ENCODE data around the gene PPP1R13L.

DNA sequence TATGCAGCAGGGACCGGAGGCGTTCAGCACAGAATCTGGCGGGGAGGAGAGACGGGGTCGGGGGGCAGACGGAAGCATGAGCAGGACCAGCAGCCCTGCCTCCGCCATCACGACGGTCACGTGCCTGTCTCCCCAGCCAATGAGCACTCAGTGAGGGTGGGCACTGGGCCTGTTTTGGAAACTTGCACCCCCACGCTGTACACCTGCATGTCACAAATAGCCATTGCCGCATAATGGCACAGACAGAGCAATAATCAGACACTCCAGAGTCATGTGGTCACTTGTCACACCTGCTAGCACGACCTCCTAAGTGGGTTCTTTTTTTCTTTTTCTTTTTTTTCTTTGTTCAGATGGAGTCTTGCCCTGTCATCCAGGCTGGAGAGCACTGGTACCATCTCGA, 43.3 kb downstream of the PPP1R13L start:
- TF ChIP-seq POLR2AphosphoS5 (IDR thresholded peaks at IDR 0.05) = no peak
- TF ChIP-seq, protein P1, sequence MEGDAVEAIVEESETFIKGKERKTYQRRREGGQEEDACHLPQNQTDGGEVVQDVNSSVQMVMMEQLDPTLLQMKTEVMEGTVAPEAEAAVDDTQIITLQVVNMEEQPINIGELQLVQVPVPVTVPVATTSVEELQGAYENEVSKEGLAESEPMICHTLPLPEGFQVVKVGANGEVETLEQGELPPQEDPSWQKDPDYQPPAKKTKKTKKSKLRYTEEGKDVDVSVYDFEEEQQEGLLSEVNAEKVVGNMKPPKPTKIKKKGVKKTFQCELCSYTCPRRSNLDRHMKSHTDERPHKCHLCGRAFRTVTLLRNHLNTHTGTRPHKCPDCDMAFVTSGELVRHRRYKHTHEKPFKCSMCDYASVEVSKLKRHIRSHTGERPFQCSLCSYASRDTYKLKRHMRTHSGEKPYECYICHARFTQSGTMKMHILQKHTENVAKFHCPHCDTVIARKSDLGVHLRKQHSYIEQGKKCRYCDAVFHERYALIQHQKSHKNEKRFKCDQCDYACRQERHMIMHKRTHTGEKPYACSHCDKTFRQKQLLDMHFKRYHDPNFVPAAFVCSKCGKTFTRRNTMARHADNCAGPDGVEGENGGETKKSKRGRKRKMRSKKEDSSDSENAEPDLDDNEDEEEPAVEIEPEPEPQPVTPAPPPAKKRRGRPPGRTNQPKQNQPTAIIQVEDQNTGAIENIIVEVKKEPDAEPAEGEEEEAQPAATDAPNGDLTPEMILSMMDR (IDR thresholded peaks at IDR 0.05) = no peak
